ENCODE measurements around the gene GRIA3. TPM values are rescaled to one million over a fixed set of nuclear protein-coding genes. Genes with fewer than 3 reads are reported as not detected.
"Not testable (repeated sequence)": the region's sequence is repeated elsewhere in the genome, so short reads cannot be mapped to it uniquely, and the experiment has no call there.

GRIA3 gene
- total RNA-seq, 1 experiment from 2014 or later: not detected

DNA sequence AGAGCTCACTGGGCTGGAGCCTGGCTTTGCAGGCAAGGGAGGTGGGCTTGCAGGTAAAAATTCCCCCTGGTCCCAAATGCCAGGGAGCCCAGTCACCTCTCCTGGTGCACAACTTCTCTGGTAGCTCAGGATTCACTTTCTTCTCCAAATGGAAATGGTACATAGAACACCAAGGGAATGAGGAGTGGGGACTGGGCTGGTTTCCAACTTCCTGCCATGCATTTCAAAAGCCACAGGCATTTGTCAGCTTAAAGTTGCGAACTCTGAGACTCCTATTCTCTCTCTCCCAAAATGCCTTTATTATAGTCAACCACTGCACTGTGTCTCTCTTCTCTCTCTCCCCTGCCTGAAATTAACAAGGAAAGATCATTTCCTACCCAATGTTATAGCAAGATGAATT, 177.3 kb downstream of the GRIA3 start:
- intact Hi-C loops (cut with micrococcal nuclease): no loop called here
- Histone ChIP-seq H3K36me3 (ENCODE audit: low read depth, low read length) (no peaks in the 10 kb centered on the region), H3K27ac (ENCODE audit: low read length) (no peak overlapping the region), H3K9me3 (ENCODE audit: low read length) (no peaks in the 10 kb centered on the region), H2AFZ (ENCODE audit: low read length) (no peak overlapping the region), H3K9me2 (replicated peaks; ENCODE audit: low read length) (no peaks in the 10 kb centered on the region), H4K20me1 (ENCODE audit: low read length) (no peaks in the 10 kb centered on the region), H3K9ac (ENCODE audit: low read length) (no peak overlapping the region), H3K79me2 (ENCODE audit: low read length) (no peaks in the 10 kb centered on the region), H3K4me1 (ENCODE audit: insufficient read depth, low read length) (no peaks in the 10 kb centered on the region), H3F3A (ENCODE audit: low read length, unreplicated experiment) (no peaks in the 10 kb centered on the region), H3K4me3 (ENCODE audit: low read length) (no peak overlapping the region), H3K4me2 (ENCODE audit: low read length) (no peak overlapping the region), H3K27me3 (ENCODE audit: low read length) (no peaks in the 10 kb centered on the region)
- peak; percentile 5 for DNase-seq
- BruUV-seq (replicated peaks): no TSS peak
- TF ChIP-seq EZH2phosphoT487 (IDR thresholded peaks at IDR 0.05; ENCODE audit: borderline replicate concordance, low read length): no peak
- no peak for ATAC-seq
- ChIA-PET POLR2A (ENCODE audit: unreplicated experiment) (no interaction called here), CTCF (no interaction called here)

DNA sequence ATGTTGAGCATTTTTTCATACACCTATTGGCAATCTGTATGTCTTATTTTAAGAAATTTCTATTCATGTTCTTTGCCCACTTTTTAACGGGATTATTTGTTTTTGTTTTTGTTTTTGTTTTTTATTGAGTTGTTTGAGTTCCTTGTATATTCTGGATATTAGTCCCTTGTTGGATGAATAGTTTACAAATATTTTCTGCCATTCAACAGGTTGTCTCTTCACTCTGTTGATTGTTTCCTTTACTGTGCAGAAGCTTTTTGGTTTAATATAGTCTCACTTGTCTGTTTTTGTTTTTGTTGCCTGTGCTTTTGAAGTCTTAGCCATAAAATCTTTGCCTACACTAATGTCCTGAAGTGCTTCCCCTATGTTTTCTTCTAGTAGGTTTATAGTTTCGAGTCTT, 202.1 kb downstream of the GRIA3 start:
- H3K9me3 ChIP-seq (ENCODE audit: low read length); H3K9ac ChIP-seq (ENCODE audit: low read length); H3K27me3 ChIP-seq (ENCODE audit: low read length); intact Hi-C loops (cut with micrococcal nuclease); H3K36me3 ChIP-seq (ENCODE audit: low read depth, low read length); BruUV-seq (replicated peaks); H3K27ac ChIP-seq (ENCODE audit: low read length); H3F3A ChIP-seq (ENCODE audit: low read length, unreplicated experiment); H3K9me2 ChIP-seq (replicated peaks; ENCODE audit: low read length); H2AFZ ChIP-seq (ENCODE audit: low read length); H3K4me3 ChIP-seq (ENCODE audit: low read length); H3K4me1 ChIP-seq (ENCODE audit: insufficient read depth, low read length); DNase-seq; H3K79me2 ChIP-seq (ENCODE audit: low read length); H4K20me1 ChIP-seq (ENCODE audit: low read length); ATAC-seq; CTCF ChIA-PET; H3K4me2 ChIP-seq (ENCODE audit: low read length); POLR2A ChIA-PET (ENCODE audit: unreplicated experiment): not testable (repeated sequence)

DNA sequence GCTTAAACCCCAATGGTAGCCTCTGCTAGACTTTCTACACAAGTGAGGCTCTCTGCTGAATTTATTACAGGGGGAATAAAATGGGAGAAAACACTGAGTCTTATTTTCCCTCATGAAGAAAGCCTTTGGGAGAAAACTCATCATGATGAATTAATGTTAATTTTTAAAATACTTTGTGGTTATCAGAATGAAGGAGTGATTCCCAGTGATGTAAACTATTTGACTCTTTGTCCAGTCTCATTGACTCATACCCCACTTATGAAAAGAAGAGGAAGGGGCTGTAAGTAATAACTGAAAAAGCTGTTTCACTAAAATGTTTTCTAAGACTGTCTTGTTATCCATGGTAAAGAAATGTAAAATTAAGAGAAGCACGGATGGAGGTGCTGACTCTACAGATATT, 208.8 kb downstream of the GRIA3 start:
- ATAC-seq (no peak), DNase-seq (no peak)
- no peak overlapping the region for H3K4me3 ChIP-seq (ENCODE audit: low read length)
- no peak overlapping the region for H3K4me2 ChIP-seq (ENCODE audit: low read length)
- ChIA-PET CTCF (no interaction called here), POLR2A (ENCODE audit: unreplicated experiment) (no interaction called here)
- H2AFZ ChIP-seq (ENCODE audit: low read length): no peak overlapping the region
- H3K79me2 ChIP-seq (ENCODE audit: low read length): no peaks in the 10 kb centered on the region
- no peaks in the 10 kb centered on the region for H3F3A ChIP-seq (ENCODE audit: low read length, unreplicated experiment)
- H3K27me3 ChIP-seq (ENCODE audit: low read length): no peaks in the 10 kb centered on the region
- H3K36me3 ChIP-seq (ENCODE audit: low read depth, low read length): no peaks in the 10 kb centered on the region
- intact Hi-C loops (cut with micrococcal nuclease): no loop called here
- no peaks in the 10 kb centered on the region for H4K20me1 ChIP-seq (ENCODE audit: low read length)
- no peaks in the 10 kb centered on the region for H3K4me1 ChIP-seq (ENCODE audit: insufficient read depth, low read length)
- H3K9me2 ChIP-seq (replicated peaks; ENCODE audit: low read length): no peaks in the 10 kb centered on the region
- TF ChIP-seq EZH2 (IDR thresholded peaks at IDR 0.05; ENCODE audit: low read length, unreplicated experiment) (no peak), EZH2phosphoT487 (IDR thresholded peaks at IDR 0.05; ENCODE audit: borderline replicate concordance, low read length) (no peak)
- TF ChIP-seq, protein P1, sequence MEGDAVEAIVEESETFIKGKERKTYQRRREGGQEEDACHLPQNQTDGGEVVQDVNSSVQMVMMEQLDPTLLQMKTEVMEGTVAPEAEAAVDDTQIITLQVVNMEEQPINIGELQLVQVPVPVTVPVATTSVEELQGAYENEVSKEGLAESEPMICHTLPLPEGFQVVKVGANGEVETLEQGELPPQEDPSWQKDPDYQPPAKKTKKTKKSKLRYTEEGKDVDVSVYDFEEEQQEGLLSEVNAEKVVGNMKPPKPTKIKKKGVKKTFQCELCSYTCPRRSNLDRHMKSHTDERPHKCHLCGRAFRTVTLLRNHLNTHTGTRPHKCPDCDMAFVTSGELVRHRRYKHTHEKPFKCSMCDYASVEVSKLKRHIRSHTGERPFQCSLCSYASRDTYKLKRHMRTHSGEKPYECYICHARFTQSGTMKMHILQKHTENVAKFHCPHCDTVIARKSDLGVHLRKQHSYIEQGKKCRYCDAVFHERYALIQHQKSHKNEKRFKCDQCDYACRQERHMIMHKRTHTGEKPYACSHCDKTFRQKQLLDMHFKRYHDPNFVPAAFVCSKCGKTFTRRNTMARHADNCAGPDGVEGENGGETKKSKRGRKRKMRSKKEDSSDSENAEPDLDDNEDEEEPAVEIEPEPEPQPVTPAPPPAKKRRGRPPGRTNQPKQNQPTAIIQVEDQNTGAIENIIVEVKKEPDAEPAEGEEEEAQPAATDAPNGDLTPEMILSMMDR (conservative IDR thresholded peaks at IDR 0.05; ENCODE audit: low read depth, low read length): no peak
- no peak overlapping the region for H3K27ac ChIP-seq (ENCODE audit: low read length)
- no peak overlapping the region for H3K9ac ChIP-seq (ENCODE audit: low read length)
- no peaks in the 10 kb centered on the region for H3K9me3 ChIP-seq (ENCODE audit: low read length)
- no TSS peak for BruUV-seq (replicated peaks)

DNA sequence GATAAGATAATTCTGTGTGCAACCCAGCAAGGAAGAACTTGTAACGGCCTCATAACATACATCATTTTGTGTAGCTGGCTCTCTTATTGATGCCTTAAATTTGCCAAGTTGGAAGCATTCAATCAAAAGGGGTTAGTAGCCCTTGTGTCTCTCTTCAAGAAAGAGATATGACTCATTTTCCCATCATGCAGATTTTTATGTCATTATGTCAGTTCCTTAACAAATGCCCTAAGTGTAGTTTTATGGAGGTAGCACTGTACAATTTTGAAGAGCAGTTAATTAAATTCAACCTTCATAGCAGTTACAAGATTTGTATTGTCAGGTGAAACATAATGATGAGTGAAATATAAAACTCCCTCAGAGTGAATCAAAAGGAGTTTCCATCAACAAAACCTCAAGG, 215.6 kb downstream of the GRIA3 start:
- Histone ChIP-seq H2AFZ (ENCODE audit: low read length) (no peak overlapping the region), H3K9ac (ENCODE audit: low read length) (no peak overlapping the region), H3K4me2 (ENCODE audit: low read length) (no peak overlapping the region), H3K79me2 (ENCODE audit: low read length) (no peaks in the 10 kb centered on the region), H3K4me1 (ENCODE audit: insufficient read depth, low read length) (no peaks in the 10 kb centered on the region), H3K27me3 (ENCODE audit: low read length) (no peaks in the 10 kb centered on the region), H3F3A (ENCODE audit: low read length, unreplicated experiment) (no peaks in the 10 kb centered on the region), H3K9me3 (ENCODE audit: low read length) (no peaks in the 10 kb centered on the region), H4K20me1 (ENCODE audit: low read length) (no peaks in the 10 kb centered on the region), H3K27ac (ENCODE audit: low read length) (no peak overlapping the region), H3K4me3 (ENCODE audit: low read length) (no peak overlapping the region), H3K9me2 (replicated peaks; ENCODE audit: low read length) (no peaks in the 10 kb centered on the region), H3K36me3 (ENCODE audit: low read depth, low read length) (no peaks in the 10 kb centered on the region)
- DNase-seq (no peak), ATAC-seq (no peak)
- POLR2A ChIA-PET (ENCODE audit: unreplicated experiment): no interaction called here
- BruUV-seq (replicated peaks): no TSS peak
- TF ChIP-seq EZH2phosphoT487 (IDR thresholded peaks at IDR 0.05; ENCODE audit: borderline replicate concordance, low read length): no peak
- TF ChIP-seq, protein P1 (conservative IDR thresholded peaks at IDR 0.05; ENCODE audit: low read depth, low read length): no peak
- TF ChIP-seq EZH2 (IDR thresholded peaks at IDR 0.05; ENCODE audit: low read length, unreplicated experiment): no peak
- intact Hi-C loops (cut with micrococcal nuclease): no loop called here
- CTCF ChIA-PET: no interaction called here
